ENCODE measurements around the gene PAIP2. TPM values are rescaled to one million over a fixed set of nuclear protein-coding genes. Genes with fewer than 3 reads are reported as not detected.

The PAIP2 gene
- total RNA-seq, 1 experiment from 2014 or later = 73.6 TPM

DNA sequence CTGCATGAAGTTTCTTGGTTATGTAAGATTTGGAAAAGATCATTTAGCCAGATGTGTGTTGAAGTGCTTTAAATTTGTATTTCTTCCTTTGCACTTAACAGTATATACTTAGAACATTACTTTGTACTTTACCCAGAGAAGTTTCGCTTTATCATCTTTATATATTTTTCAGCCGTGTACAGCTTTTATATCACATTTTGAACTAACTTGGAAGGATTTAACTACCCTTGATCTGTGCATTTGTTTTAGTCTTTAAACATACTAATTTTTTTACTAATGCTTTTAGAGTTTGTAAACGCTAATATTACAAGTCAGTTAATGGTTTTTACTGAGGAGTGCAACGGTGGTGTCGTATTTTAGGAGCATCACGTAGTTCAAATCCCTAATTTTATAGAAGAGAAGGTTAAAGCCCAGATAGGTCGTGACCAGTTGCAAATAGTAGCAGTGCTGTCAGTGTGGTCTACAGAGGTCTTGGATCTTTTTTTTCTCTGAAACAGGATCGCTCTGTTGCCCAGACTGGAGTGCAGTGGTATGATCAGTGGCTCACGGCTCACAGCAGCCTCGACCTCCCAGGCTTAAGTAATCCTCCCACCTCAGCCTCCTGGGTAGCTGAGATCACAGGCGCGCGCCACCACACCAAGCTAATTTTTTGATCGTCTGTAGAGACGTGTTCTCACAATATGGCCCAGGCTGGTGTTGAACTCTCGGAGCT is 46.2 kb upstream of the PAIP2 start:
- H3K27me3 Mint-ChIP-seq (ENCODE audit: insufficient read depth, unreplicated experiment) = no peaks in the 10 kb centered on the region
- intact Hi-C loops (cut with micrococcal nuclease; ENCODE audit: unreplicated experiment) = no loop called here

GRCh38 chr5:139296198-139296597 is 45.5 kb upstream of the PAIP2 start:
- ChIA-PET CTCF (no interaction called here), POLR2A (no interaction called here)
- Mint-ChIP-seq H3K36me3 (ENCODE audit: insufficient read depth, unreplicated experiment) (peaks cover 59% of the 10 kb centered on the region), H3K9me3 (ENCODE audit: unreplicated experiment) (no peaks in the 10 kb centered on the region), H3K27ac (ENCODE audit: unreplicated experiment) (peak overlapping the region; percentile 99), H3K27me3 (ENCODE audit: insufficient read depth, unreplicated experiment) (no peaks in the 10 kb centered on the region), H3K4me1 (ENCODE audit: low read depth, unreplicated experiment) (peaks cover 29% of the 10 kb centered on the region), H3K4me3 (ENCODE audit: unreplicated experiment) (peak overlapping the region; percentile 96)
- H3K36me3 ChIP-seq (ENCODE audit: control insufficient read depth, insufficient read depth, low read length) = no peaks in the 10 kb centered on the region
- BruUV-seq (replicated peaks) = no TSS peak
- no peak for TF ChIP-seq CTCF (IDR thresholded peaks at IDR 0.05; ENCODE audit: insufficient read depth in 1 of 2, low read depth in 1 of 2, low read length in 1 of 2, severe bottlenecking in 1 of 2, unreplicated experiment in 1 of 2)
- no peak overlapping the region for H3K4me3 ChIP-seq (ENCODE audit: low read depth, low read length)
- H3K9me3 ChIP-seq = no peaks in the 10 kb centered on the region
- no peak for DNase-seq
- intact Hi-C loops (cut with micrococcal nuclease; ENCODE audit: unreplicated experiment) = no loop called here
- peaks cover 19% of the 10 kb centered on the region for H3K4me1 ChIP-seq
- H3K27me3 ChIP-seq (replicated peaks; ENCODE audit: control insufficient read depth, insufficient read depth, low read length) = no peaks in the 10 kb centered on the region

More for the DNA sequence above, 46.2 kb upstream of the PAIP2 start:
- no peak for DNase-seq
- no peak for TF ChIP-seq CTCF (IDR thresholded peaks at IDR 0.05; ENCODE audit: insufficient read depth in 1 of 2, low read depth in 1 of 2, low read length in 1 of 2, severe bottlenecking in 1 of 2, unreplicated experiment in 1 of 2)
- Histone ChIP-seq H3K27me3 (replicated peaks; ENCODE audit: control insufficient read depth, insufficient read depth, low read length) (no peaks in the 10 kb centered on the region), H3K36me3 (ENCODE audit: control insufficient read depth, insufficient read depth, low read length) (no peaks in the 10 kb centered on the region), H3K4me3 (ENCODE audit: low read depth, low read length) (peak overlapping the region; percentile 76), H3K4me1 (peaks cover 13% of the 10 kb centered on the region), H3K9me3 (no peaks in the 10 kb centered on the region)
- peak overlapping the region; percentile 99 for H3K27ac Mint-ChIP-seq (ENCODE audit: unreplicated experiment)
- H3K9me3 Mint-ChIP-seq (ENCODE audit: unreplicated experiment) = no peaks in the 10 kb centered on the region
- no TSS peak for BruUV-seq (replicated peaks)
- peaks cover 29% of the 10 kb centered on the region for H3K4me1 Mint-ChIP-seq (ENCODE audit: low read depth, unreplicated experiment)
- POLR2A ChIA-PET = no interaction called here
- peak overlapping the region; percentile 96 for H3K4me3 Mint-ChIP-seq (ENCODE audit: unreplicated experiment)
- CTCF ChIA-PET = no interaction called here
- peaks cover 53% of the 10 kb centered on the region for H3K36me3 Mint-ChIP-seq (ENCODE audit: insufficient read depth, unreplicated experiment)

- peaks cover 25% of the 10 kb centered on the region for H3K4me1 ChIP-seq
- no peaks in the 10 kb centered on the region; the same call in 1 of the 2 replicates for H3K36me3 ChIP-seq (ENCODE audit: control insufficient read depth, insufficient read depth, low read length)
- Mint-ChIP-seq H3K27ac (ENCODE audit: unreplicated experiment) (no peak overlapping the region), H3K9me3 (ENCODE audit: unreplicated experiment) (no peaks in the 10 kb centered on the region), H3K36me3 (ENCODE audit: insufficient read depth, unreplicated experiment) (peaks cover 66% of the 10 kb centered on the region), H3K27me3 (ENCODE audit: insufficient read depth, unreplicated experiment) (no peaks in the 10 kb centered on the region), H3K4me1 (ENCODE audit: low read depth, unreplicated experiment) (peaks cover 35% of the 10 kb centered on the region), H3K4me3 (ENCODE audit: unreplicated experiment) (peak overlapping the region; percentile 18)
- BruUV-seq (replicated peaks) = no TSS peak
- no peaks in the 10 kb centered on the region for H3K9me3 ChIP-seq
- no peak for DNase-seq
- CTCF ChIA-PET = no interaction called here
- no peak overlapping the region for H3K4me3 ChIP-seq (ENCODE audit: low read depth, low read length)
- intact Hi-C loops (cut with micrococcal nuclease; ENCODE audit: unreplicated experiment) = no loop called here
- no peak for TF ChIP-seq CTCF (IDR thresholded peaks at IDR 0.05; ENCODE audit: insufficient read depth in 1 of 2, low read depth in 1 of 2, low read length in 1 of 2, severe bottlenecking in 1 of 2, unreplicated experiment in 1 of 2)
- no peaks in the 10 kb centered on the region for H3K27me3 ChIP-seq (replicated peaks; ENCODE audit: control insufficient read depth, insufficient read depth, low read length)
- POLR2A ChIA-PET = no interaction called here
Observed at GRCh38 chr5:139296862-139297326, 44.8 kb upstream of the PAIP2 start.
